GM12878 (cell line): ENCODE data around the gene AGGF1.

ENCODE experiments used
- BRCA1 ChIP-seq: IDR thresholded peaks from 2 replicates; pipeline ENCODE4 v1.6.1; 2011; ENCODE audit warnings: low read depth, low read length, improper control_type of control experiment
- FOXM1 ChIP-seq: IDR thresholded peaks from 2 replicates; pipeline ENCODE4 v1.6.1; 2012; ENCODE audit warnings: low read depth, mild to moderate bottlenecking, inconsistent platforms, low read length, moderate library complexity
- POLR2A ChIP-seq: IDR thresholded peaks from 2 replicates; pipeline ENCODE4 v1.6.1; 2011; ENCODE audit warnings: low read depth, mild to moderate bottlenecking, low read length
- RAD21 ChIP-seq: IDR thresholded peaks from 2 replicates; pipeline ENCODE4 v1.6.1; 2011; ENCODE audit warnings: mild to moderate bottlenecking, low read depth, low read length, moderate library complexity; ENCODE audit not compliant: insufficient read depth
- RAD51 ChIP-seq: fragments of 450-650 bp; IDR thresholded peaks from 2 replicates; pipeline ENCODE4 v1.6.1; 2016; ENCODE audit warnings: moderate library complexity, mild to moderate bottlenecking, inconsistent platforms
- ZNF274 ChIP-seq: IDR thresholded peaks from one replicate; pipeline ENCODE4 v1.8.0; 2011; ENCODE audit not compliant: insufficient read length, insufficient read depth
- TF ChIP-seq, protein P1 (sequence below), 3 experiments: IDR thresholded peaks in 2 of 3; conservative IDR thresholded peaks in 1 of 3; 2 replicates each; pipeline ENCODE4 v1.5.1; 2011; ENCODE audit warnings: low read depth in 3 of 3, low read length in 3 of 3, mild to moderate bottlenecking in 3 of 3, control low read depth in 2 of 3, moderate library complexity in 2 of 3, inconsistent platforms in 1 of 3, mixed read lengths in 1 of 3; ENCODE audit not compliant: control insufficient read depth in 2 of 3, insufficient read depth in 1 of 3; ENCODE audit errors: extremely low read depth in 1 of 3
- TF ChIP-seq, protein P2 (sequence below): fragments of 450-650 bp; IDR thresholded peaks from 2 replicates; pipeline ENCODE4 v1.6.1; 2016; ENCODE audit warnings: mild to moderate bottlenecking

GRCh38 chr5:77029376-77029885 is 773 bp upstream of the AGGF1 start:
- no peak for TF ChIP-seq POLR2A
- TF ChIP-seq, protein P1, sequence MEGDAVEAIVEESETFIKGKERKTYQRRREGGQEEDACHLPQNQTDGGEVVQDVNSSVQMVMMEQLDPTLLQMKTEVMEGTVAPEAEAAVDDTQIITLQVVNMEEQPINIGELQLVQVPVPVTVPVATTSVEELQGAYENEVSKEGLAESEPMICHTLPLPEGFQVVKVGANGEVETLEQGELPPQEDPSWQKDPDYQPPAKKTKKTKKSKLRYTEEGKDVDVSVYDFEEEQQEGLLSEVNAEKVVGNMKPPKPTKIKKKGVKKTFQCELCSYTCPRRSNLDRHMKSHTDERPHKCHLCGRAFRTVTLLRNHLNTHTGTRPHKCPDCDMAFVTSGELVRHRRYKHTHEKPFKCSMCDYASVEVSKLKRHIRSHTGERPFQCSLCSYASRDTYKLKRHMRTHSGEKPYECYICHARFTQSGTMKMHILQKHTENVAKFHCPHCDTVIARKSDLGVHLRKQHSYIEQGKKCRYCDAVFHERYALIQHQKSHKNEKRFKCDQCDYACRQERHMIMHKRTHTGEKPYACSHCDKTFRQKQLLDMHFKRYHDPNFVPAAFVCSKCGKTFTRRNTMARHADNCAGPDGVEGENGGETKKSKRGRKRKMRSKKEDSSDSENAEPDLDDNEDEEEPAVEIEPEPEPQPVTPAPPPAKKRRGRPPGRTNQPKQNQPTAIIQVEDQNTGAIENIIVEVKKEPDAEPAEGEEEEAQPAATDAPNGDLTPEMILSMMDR (IDR thresholded peaks at IDR 0.05 in 2 of 3, conservative IDR thresholded peaks at IDR 0.05 in 1 of 3; ENCODE audit: control insufficient read depth in 2 of 3, extremely low read depth in 1 of 3, insufficient read depth in 1 of 3, low read depth in 3 of 3, low read length in 3 of 3) = no peak
- no peak for TF ChIP-seq ZNF274
- no peak for TF ChIP-seq BRCA1
- TF ChIP-seq, protein P2, sequence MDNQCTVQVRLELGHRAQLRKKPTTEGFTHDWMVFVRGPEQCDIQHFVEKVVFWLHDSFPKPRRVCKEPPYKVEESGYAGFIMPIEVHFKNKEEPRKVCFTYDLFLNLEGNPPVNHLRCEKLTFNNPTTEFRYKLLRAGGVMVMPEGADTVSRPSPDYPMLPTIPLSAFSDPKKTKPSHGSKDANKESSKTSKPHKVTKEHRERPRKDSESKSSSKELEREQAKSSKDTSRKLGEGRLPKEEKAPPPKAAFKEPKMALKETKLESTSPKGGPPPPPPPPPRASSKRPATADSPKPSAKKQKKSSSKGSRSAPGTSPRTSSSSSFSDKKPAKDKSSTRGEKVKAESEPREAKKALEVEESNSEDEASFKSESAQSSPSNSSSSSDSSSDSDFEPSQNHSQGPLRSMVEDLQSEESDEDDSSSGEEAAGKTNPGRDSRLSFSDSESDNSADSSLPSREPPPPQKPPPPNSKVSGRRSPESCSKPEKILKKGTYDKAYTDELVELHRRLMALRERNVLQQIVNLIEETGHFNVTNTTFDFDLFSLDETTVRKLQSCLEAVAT = no peak
- TF ChIP-seq FOXM1 = no peak
- TF ChIP-seq RAD21 = no peak
- no peak for TF ChIP-seq RAD51
